ENCODE results near the gene RASA2. TPM values are rescaled to one million over a fixed set of nuclear protein-coding genes. Genes with fewer than 3 reads are reported as not detected.
A peak's percentile ranks its signal among the peaks of the same experiment; 100 is the strongest.

Gene RASA2
- total and polyA plus RNA-seq, 8 donors: 3.2 to 10.7 (median 5.7) TPM

DNA sequence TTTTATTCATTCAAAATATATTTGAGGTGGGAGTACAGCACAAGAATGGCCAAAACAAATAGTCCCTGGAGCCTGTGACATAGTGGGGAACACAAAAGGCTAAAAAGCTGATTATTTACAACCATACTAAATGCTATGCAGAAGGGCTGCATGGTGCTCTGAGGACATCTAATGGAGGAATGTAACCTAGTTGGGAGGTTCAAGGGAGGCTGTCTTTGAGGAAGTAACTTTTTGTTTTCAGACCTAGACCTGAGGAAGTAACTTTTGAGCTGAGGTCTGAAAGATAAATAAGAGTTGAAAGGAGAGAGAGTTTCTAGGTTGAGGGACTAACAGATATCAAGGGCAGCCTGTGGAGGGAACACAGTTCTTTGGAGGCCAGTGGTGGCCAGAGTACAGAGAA, 34.8 kb upstream of the RASA2 start:
- no peaks in the 10 kb centered on the region for H3K9me3 ChIP-seq
- peak overlapping the region in 2 of 4 donors; percentile 31 to 39 for H3K27ac ChIP-seq
- DNase-seq (no peak), ATAC-seq (peak; percentile 56 to 86 (median 82)), FAIRE-seq (no peak)
- H3K36me3 ChIP-seq: no peaks in the 10 kb centered on the region
- intact Hi-C loops (cut with DNase I): loop anchor here in 2 of 3 donors (5.0 to 10.0 kb wide), 2 partner anchors 97 to 145 kb away; no protein-coding TSS in a partner anchor
- no peaks in the 10 kb centered on the region for H3K27me3 ChIP-seq
- H3K4me3 ChIP-seq: no peak overlapping the region
- TF ChIP-seq, protein P1, sequence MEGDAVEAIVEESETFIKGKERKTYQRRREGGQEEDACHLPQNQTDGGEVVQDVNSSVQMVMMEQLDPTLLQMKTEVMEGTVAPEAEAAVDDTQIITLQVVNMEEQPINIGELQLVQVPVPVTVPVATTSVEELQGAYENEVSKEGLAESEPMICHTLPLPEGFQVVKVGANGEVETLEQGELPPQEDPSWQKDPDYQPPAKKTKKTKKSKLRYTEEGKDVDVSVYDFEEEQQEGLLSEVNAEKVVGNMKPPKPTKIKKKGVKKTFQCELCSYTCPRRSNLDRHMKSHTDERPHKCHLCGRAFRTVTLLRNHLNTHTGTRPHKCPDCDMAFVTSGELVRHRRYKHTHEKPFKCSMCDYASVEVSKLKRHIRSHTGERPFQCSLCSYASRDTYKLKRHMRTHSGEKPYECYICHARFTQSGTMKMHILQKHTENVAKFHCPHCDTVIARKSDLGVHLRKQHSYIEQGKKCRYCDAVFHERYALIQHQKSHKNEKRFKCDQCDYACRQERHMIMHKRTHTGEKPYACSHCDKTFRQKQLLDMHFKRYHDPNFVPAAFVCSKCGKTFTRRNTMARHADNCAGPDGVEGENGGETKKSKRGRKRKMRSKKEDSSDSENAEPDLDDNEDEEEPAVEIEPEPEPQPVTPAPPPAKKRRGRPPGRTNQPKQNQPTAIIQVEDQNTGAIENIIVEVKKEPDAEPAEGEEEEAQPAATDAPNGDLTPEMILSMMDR (IDR thresholded peaks at IDR 0.05): peak in 3 of 4 donors; percentile 25 to 36 (median 34)
- H3K4me1 ChIP-seq: peaks cover 0 to 5% (median 0%) of the 10 kb centered on the region in 3 donors

DNA sequence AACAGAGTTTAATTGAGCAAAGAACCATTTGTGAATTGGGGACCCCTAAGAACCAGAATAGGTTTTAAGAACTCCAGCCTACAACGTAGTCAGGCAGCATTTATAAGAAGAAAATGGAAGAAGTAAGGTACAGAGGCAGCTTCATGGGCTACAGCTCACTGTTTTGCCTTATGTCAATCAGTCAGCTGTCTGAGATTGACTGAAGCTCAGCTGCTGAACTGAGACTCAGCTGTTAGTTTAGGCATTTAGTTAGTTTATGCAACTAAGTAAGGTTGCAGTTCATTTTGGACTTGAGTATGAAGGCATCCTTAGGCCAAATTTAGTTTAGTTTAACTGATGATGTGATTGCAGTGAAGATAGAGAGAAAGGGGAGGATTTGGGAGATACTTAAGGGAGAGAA, 34.1 kb upstream of the RASA2 start:
- WGBS, 2 donors: 65 to 72% methylated on average over 1 of the region's 1 CpG
- no peak overlapping the region for H3K4me3 ChIP-seq
- DNase-seq: no peak
- intact Hi-C loops (cut with DNase I): loop anchor here in 2 of 3 donors (5.0 to 10.0 kb wide), 2 partner anchors 98 to 145 kb away; no protein-coding TSS in a partner anchor
- H3K27me3 ChIP-seq: no peaks in the 10 kb centered on the region
- TF ChIP-seq, protein P1 (IDR thresholded peaks at IDR 0.05): no peak
- H3K36me3 ChIP-seq: no peaks in the 10 kb centered on the region
- peaks cover 0 to 5% (median 0%) of the 10 kb centered on the region in 3 donors for H3K4me1 ChIP-seq
- ATAC-seq: no peak
- H3K9me3 ChIP-seq: no peaks in the 10 kb centered on the region
- H3K27ac ChIP-seq: peak overlapping the region in 1 of 4 donors; percentile 39
- no peak for FAIRE-seq

DNA sequence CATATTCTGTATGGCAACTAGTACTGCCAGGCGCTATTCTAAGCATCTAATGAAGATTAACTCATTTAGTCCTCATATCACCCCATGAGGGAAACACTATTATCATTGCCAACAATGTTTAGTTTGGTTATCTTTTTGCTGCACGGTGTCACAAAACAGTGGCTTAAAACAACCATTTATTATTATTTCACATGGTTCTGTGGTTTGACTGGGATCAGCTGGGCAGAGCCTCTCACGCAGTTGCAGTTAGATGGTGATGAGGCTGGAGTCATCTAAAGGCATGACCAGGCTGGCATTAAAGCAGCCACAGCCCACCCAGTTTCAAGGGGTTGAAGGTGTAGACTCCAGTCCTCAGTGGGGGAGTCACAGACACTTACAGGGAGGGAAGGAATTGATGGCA, 32.8 kb upstream of the RASA2 start:
- intact Hi-C loops (cut with DNase I): loop anchor here (2.0 to 10.0 kb wide), 3 partner anchors 93 to 147 kb away; no protein-coding TSS in a partner anchor
- no peak for ATAC-seq
- FAIRE-seq: no peak
- TF ChIP-seq, protein P1 (IDR thresholded peaks at IDR 0.05): no peak
- Histone ChIP-seq H3K4me1 (peaks cover 0 to 5% (median 0%) of the 10 kb centered on the region in 3 donors), H3K4me3 (no peak overlapping the region), H3K27ac (no peak overlapping the region), H3K9me3 (no peaks in the 10 kb centered on the region), H3K27me3 (no peaks in the 10 kb centered on the region), H3K36me3 (no peaks in the 10 kb centered on the region)
- no peak for DNase-seq
- 44 to 48% methylated on average over 3 of the region's 3 CpGs for WGBS, 2 donors

DNA sequence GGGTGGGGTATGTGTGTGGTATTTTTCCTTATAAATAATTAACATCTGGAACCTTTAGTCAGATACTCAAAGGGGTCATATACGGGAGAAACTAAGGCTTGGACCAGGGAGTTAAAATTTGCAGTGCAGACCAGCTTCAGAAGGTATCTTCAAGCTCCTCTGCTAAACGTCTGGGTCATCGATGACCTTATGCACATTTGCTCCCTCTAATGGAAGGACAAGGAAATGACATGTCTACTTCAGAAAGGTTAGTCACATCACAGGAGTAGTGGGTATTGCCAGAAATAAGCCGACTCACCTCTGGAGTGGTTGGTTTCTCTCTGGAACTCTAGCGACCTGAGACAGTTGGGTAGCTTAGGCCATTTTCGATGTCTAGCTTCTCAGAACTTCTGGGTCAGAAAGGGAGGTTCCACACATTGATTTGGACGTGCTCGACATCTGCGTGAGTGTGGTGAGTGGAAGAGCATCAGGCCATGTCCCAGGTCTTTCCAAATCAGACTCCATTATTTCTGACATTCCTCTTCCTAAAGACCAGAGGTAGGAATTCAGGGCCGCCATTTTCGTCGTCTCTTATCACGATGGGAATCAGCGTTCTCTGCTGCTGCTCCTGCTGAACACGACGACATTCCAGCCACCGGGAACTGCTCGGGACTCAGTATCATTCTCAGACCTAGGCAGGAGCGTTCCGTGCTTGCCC, 31.8 kb upstream of the RASA2 start:
- intact Hi-C loops (cut with DNase I): loop anchor here (2.0 to 10.0 kb wide), 4 partner anchors 94 to 153 kb away; no protein-coding TSS in a partner anchor
- H3K27me3 ChIP-seq: no peaks in the 10 kb centered on the region
- TF ChIP-seq, protein P1 (IDR thresholded peaks at IDR 0.05): peak; percentile 50 to 60 (median 54)
- peaks cover 0 to 5% (median 0%) of the 10 kb centered on the region in 3 donors for H3K4me1 ChIP-seq
- DNase-seq (peak in 1 of 6 donors; percentile 29), ATAC-seq (peak; percentile 74 to 90 (median 88)), FAIRE-seq (no peak)
- WGBS, 2 donors: 40 to 43% methylated on average over 20 of the region's 20 CpGs
- H3K36me3 ChIP-seq: no peaks in the 10 kb centered on the region
- no peak overlapping the region for H3K4me3 ChIP-seq
- no peak overlapping the region for H3K27ac ChIP-seq
- no peaks in the 10 kb centered on the region for H3K9me3 ChIP-seq
